HT-29 (cell line): ENCODE measurements around the gene ARHGAP9. TPM values are rescaled to one million over a fixed set of nuclear protein-coding genes. Genes with fewer than 3 reads are reported as not detected.
"Not testable (repeated sequence)": the region's sequence is repeated elsewhere in the genome, so short reads cannot be mapped to it uniquely, and the experiment has no call there.

Source experiments
- DNase-seq: peaks from one replicate; pipeline ENCODE4 v3.0.0-alpha.2; 2015; ENCODE audit warnings: low spot score
- small RNA-seq: library from RNA; depleted of rRNA; stranded (forward); fragments of <200 nt; gene quantifications from one replicate; pipeline ENCODE3, GENCODE V24; 2014
- total RNA-seq: library from RNA; depleted of rRNA; stranded (reverse); fragments of >200 nt; shearing (Covaris generic); gene quantifications from 2 replicates; pipeline ENCODE4 v1.2.3, GENCODE V29; 2014; rRNA removed

ARHGAP9 gene
- total RNA-seq, 1 experiment from 2014 or later: 1.5 TPM

GRCh38 chr12:57439762-57440266 lies 39.9 kb downstream of the ARHGAP9 start:
- no peak for DNase-seq

- no peak for DNase-seq
These were observed 41.3 kb downstream of the ARHGAP9 start for GRCh38 chr12:57438400-57438799.

GRCh38 chr12:57435293-57435692 lies 44.4 kb downstream of the ARHGAP9 start:
- DNase-seq: no peak

- no peak for DNase-seq
These were observed 45.0 kb downstream of the ARHGAP9 start, which contains the start of gene INHBC for GRCh38 chr12:57434517-57435223. TSS of gene INHBC (plus strand) at chr12:57434784. CDS start at chr12:57434887, 103 bp downstream.

- DNase-seq: no peak
These were observed 46.3 kb downstream of the ARHGAP9 start for GRCh38 chr12:57433370-57433769.

- DNase-seq: no peak
These were observed 47.9 kb downstream of the ARHGAP9 start for GRCh38 chr12:57431654-57432188.

- peak; percentile 96 for DNase-seq
These were observed 48.6 kb downstream of the ARHGAP9 start, which contains the start of gene R3HDM2 for GRCh38 chr12:57430931-57431566. TSS of gene R3HDM2 (minus strand) at chr12:57431043. CDS start at chr12:57310428, 120,615 bp downstream.

- DNase-seq: peak; percentile 60
These were observed 49.3 kb downstream of the ARHGAP9 start for GRCh38 chr12:57430112-57430930.

GRCh38 chr12:57429473-57430111 lies 50.1 kb downstream of the ARHGAP9 start:
- no peak for DNase-seq

GRCh38 chr12:57428965-57429364 lies 50.7 kb downstream of the ARHGAP9 start:
- DNase-seq: no peak

GRCh38 chr12:57426948-57427347 lies 52.7 kb downstream of the ARHGAP9 start:
- not testable (repeated sequence) for DNase-seq

Small RNA genes lying within 50 kb of the gene (small RNA-seq; reads per million reads assigned to genes)
- gene MIR616: not detected

Other genes starting within 250 kb of the ARHGAP9 start
- 0.41 and 1.1 TPM in 2 replicates for gene STAC3, start 228.7 kb downstream of the ARHGAP9 start, total RNA-seq
- gene R3HDM2, start 48.8 kb downstream of the ARHGAP9 start, total RNA-seq: 23.3 and 25.3 TPM in 2 replicates
- not detected in 2 replicates for gene INHBC, start 45.1 kb downstream of the ARHGAP9 start, total RNA-seq
- gene INHBE, start 24.6 kb downstream of the ARHGAP9 start, total RNA-seq: 0.34 and 0.41 TPM in 2 replicates
- 2.0 and 4.2 TPM in 2 replicates for gene GLI1, start 20.1 kb downstream of the ARHGAP9 start, total RNA-seq
- 174 and 202 TPM in 2 replicates for gene MARS1, start 8.2 kb upstream of the ARHGAP9 start, total RNA-seq
- 26.9 and 39.0 TPM in 2 replicates for gene DDIT3, start 40.6 kb upstream of the ARHGAP9 start, total RNA-seq
- gene MBD6, start 43.0 kb upstream of the ARHGAP9 start, total RNA-seq: 18.0 and 23.0 TPM in 2 replicates
- gene DCTN2, start 67.3 kb upstream of the ARHGAP9 start, total RNA-seq: 58.6 and 62.3 TPM in 2 replicates
- gene KIF5A, start 70.2 kb upstream of the ARHGAP9 start, total RNA-seq: not detected in 2 replicates
- 30.8 and 37.2 TPM in 2 replicates for gene PIP4K2C, start 111.3 kb upstream of the ARHGAP9 start, total RNA-seq
- gene DTX3, start 125.0 kb upstream of the ARHGAP9 start, total RNA-seq: not detected in 2 replicates
- gene ARHGEF25, start 131.6 kb upstream of the ARHGAP9 start, total RNA-seq: 0.25 TPM in 1 of 2 replicates, not detected in the other
- gene B4GALNT1, start 153.3 kb upstream of the ARHGAP9 start, total RNA-seq: 3.1 and 5.8 TPM in 2 replicates
- gene OS9, start 214.3 kb upstream of the ARHGAP9 start, total RNA-seq: 94.5 and 105 TPM in 2 replicates